Measurements from ENCODE around the gene TMEM80.
"Not testable (repeated sequence)": the region's sequence is repeated elsewhere in the genome, so short reads cannot be mapped to it uniquely, and the experiment has no call there.

Gene TMEM80

GRCh38 chr11:723120-723883 is 27.7 kb downstream of the TMEM80 start:
- no peak for DNase-seq

GRCh38 chr11:724049-724777 is 28.6 kb downstream of the TMEM80 start:
- DNase-seq: no peak

GRCh38 chr11:724778-725386 is 29.3 kb downstream of the TMEM80 start:
- no peak for DNase-seq

GRCh38 chr11:725624-726202 is 30.1 kb downstream of the TMEM80 start:
- no peak for DNase-seq

- DNase-seq: no peak
These were observed 30.9 kb downstream of the TMEM80 start for GRCh38 chr11:726278-727220.

- no peak for DNase-seq
These were observed 31.7 kb downstream of the TMEM80 start for GRCh38 chr11:727281-727701.

GRCh38 chr11:727859-728748 is 32.5 kb downstream of the TMEM80 start:
- peak; percentile 30 to 52 for DNase-seq

- no peak for DNase-seq
These were observed 33.4 kb downstream of the TMEM80 start for GRCh38 chr11:728901-729491.

GRCh38 chr11:729492-730074 is 34.0 kb downstream of the TMEM80 start:
- no peak for DNase-seq

- DNase-seq: no peak
These were observed 37.5 kb downstream of the TMEM80 start for GRCh38 chr11:733072-733471.

- not testable (repeated sequence) for DNase-seq
These were observed 38.9 kb downstream of the TMEM80 start for GRCh38 chr11:734541-734940.

- no peak for DNase-seq
These were observed 41.8 kb downstream of the TMEM80 start for GRCh38 chr11:737366-737765.

GRCh38 chr11:737899-738298 is 42.3 kb downstream of the TMEM80 start:
- not testable (repeated sequence) for DNase-seq

- no peak for DNase-seq
These were observed 46.5 kb downstream of the TMEM80 start for GRCh38 chr11:742156-742546.

- DNase-seq: no peak
These were observed 47.1 kb downstream of the TMEM80 start for GRCh38 chr11:742571-743201.

- no peak for DNase-seq
These were observed 49.8 kb downstream of the TMEM80 start for GRCh38 chr11:745428-745827.

- no peak for DNase-seq
These were observed 50.9 kb downstream of the TMEM80 start for GRCh38 chr11:746289-747157.

- peak; percentile 57 to 60 for DNase-seq
These were observed 51.8 kb downstream of the TMEM80 start, which contains the start of gene TALDO1 for GRCh38 chr11:747158-748006. Gene TALDO1 (plus strand): TSS chr11:747464. CDS start chr11:747482, 18 bp downstream.
